Suprapubic skin (tissue), 4 donors: ENCODE results near the gene RNU2-63P. TPM values are rescaled to one million over a fixed set of nuclear protein-coding genes. Genes with fewer than 3 reads are reported as not detected.

Experiments used
- DNase-seq, 2 donors: peaks; one replicate each; pipeline ENCODE4 v3.0.0-alpha.2; 2019; ENCODE audit warnings: low spot score in 2 of 2
- H3K27ac ChIP-seq: fragments of 200-600 bp; sonication (generic); one replicate; pipeline ENCODE4 v1.5.1; 2019
- H3K27me3 ChIP-seq: fragments of 200-600 bp; sonication (generic); one replicate; pipeline ENCODE4 v1.5.1; 2019
- H3K36me3 ChIP-seq: fragments of 200-600 bp; sonication (generic); one replicate; pipeline ENCODE4 v1.5.1; 2019
- H3K4me1 ChIP-seq: fragments of 200-600 bp; sonication (generic); one replicate; pipeline ENCODE4 v1.5.1; 2019
- H3K4me3 ChIP-seq: fragments of 200-600 bp; sonication (generic); one replicate; pipeline ENCODE4 v1.5.1; 2019; ENCODE audit warnings: mild to moderate bottlenecking
- H3K9me3 ChIP-seq: fragments of 200-600 bp; sonication (generic); one replicate; pipeline ENCODE4 v1.5.1; 2019
- CTCF ChIP-seq, 2 donors: fragments of 200-600 bp in 1 of 2; fragments of 450-650 bp in 1 of 2; sonication (generic) in 1 of 2; IDR thresholded peaks; one replicate each; pipeline ENCODE4 v1.5.1; 2016 to 2019; ENCODE audit warnings: antibody characterized with exemption in 2 of 2, mild to moderate bottlenecking in 1 of 2, moderate library complexity in 1 of 2
- EP300 ChIP-seq: sonication (generic); formaldehyde crosslinking; IDR thresholded peaks from one replicate; pipeline ENCODE4 v1.6.1; 2017; ENCODE audit warnings: antibody characterized with exemption
- POLR2A ChIP-seq, 2 donors: fragments of 450-650 bp; IDR thresholded peaks; one replicate each; pipeline ENCODE4 v1.6.1; 2017; ENCODE audit warnings: antibody characterized with exemption in 2 of 2, mild to moderate bottlenecking in 2 of 2, moderate library complexity in 2 of 2
- POLR2AphosphoS5 ChIP-seq, 3 donors: sonication (generic); formaldehyde crosslinking; IDR thresholded peaks; one replicate each; pipeline ENCODE4 v1.6.1; 2017; ENCODE audit warnings: antibody characterized with exemption in 3 of 3
- WGBS: methylation state at CpG from one replicate; pipeline ENCODE4 v1.1.5; 2018; 5-methylcytosine and 5-hydroxymethylcytosine counted together
- total RNA-seq, 4 donors: library from RNA; depleted of rRNA; stranded (reverse); fragments of >200 nt; gene quantifications; one replicate each; pipeline ENCODE4 v1.1.0, GENCODE V29; 2016

RNU2-63P gene
- total RNA-seq, 4 donors from 2014 or later = not detected

- WGBS = 59% methylated on average over 4 of the region's 4 CpGs
- no peak overlapping the region for H3K27ac ChIP-seq
Observed at GRCh38 chr2:88057437-88057844, 41.1 kb upstream of the RNU2-63P start.

GRCh38 chr2:88055371-88056128 is 39.2 kb upstream of the RNU2-63P start, which contains the start of gene KRCC1:
Gene KRCC1, minus strand, starts transcription at chr2:88055783. Its CDS starts 27,220 bp downstream, at chr2:88028563.
- Histone ChIP-seq H3K27ac (peak within 1 kb of the TSS; percentile 94), H3K27me3 (no peaks in the 10 kb centered on the region), H3K9me3 (no peaks in the 10 kb centered on the region), H3K4me3 (peak within 1 kb of the TSS; percentile 58), H3K36me3 (no peaks in the 10 kb centered on the region), H3K4me1 (peaks cover 30% of the 10 kb centered on the region)
- peak; percentile 96 for DNase-seq
- WGBS = 0% methylated on average over 55 of the region's 77 CpGs
- TF ChIP-seq POLR2AphosphoS5 (IDR thresholded peaks at IDR 0.05) (peak; percentile 24 to 93 (median 74)), POLR2A (IDR thresholded peaks at IDR 0.05) (peak; percentile 83 to 96), CTCF (IDR thresholded peaks at IDR 0.05) (no peak), EP300 (no peak)

More at GRCh38 chr2:88057437-88057844, 41.1 kb upstream of the RNU2-63P start:
- H3K27me3 ChIP-seq = no peaks in the 10 kb centered on the region
- H3K36me3 ChIP-seq = no peaks in the 10 kb centered on the region
- H3K4me1 ChIP-seq = peaks cover 27% of the 10 kb centered on the region
- DNase-seq = no peak
- no peaks in the 10 kb centered on the region for H3K9me3 ChIP-seq
- no peak overlapping the region for H3K4me3 ChIP-seq
- TF ChIP-seq POLR2AphosphoS5 (IDR thresholded peaks at IDR 0.05) (no peak), POLR2A (IDR thresholded peaks at IDR 0.05) (no peak), EP300 (no peak), CTCF (IDR thresholded peaks at IDR 0.05) (no peak)

GRCh38 chr2:88054782-88055370 is 38.5 kb upstream of the RNU2-63P start:
- H3K27me3 ChIP-seq = no peaks in the 10 kb centered on the region
- H3K9me3 ChIP-seq = no peaks in the 10 kb centered on the region
- WGBS = 24% methylated on average over 25 of the region's 25 CpGs
- H3K4me3 ChIP-seq = peak overlapping the region; percentile 58
- peaks cover 34% of the 10 kb centered on the region for H3K4me1 ChIP-seq
- TF ChIP-seq POLR2A (IDR thresholded peaks at IDR 0.05) = no peak
- no peak for TF ChIP-seq CTCF (IDR thresholded peaks at IDR 0.05)
- H3K27ac ChIP-seq = peak overlapping the region; percentile 94
- no peaks in the 10 kb centered on the region for H3K36me3 ChIP-seq
- DNase-seq = no peak

GRCh38 chr2:88053934-88054781 is 37.8 kb upstream of the RNU2-63P start:
- H3K27ac ChIP-seq = peak overlapping the region; percentile 94

More at GRCh38 chr2:88053934-88054781, 37.8 kb upstream of the RNU2-63P start:
- Histone ChIP-seq H3K4me1 (peaks cover 38% of the 10 kb centered on the region), H3K9me3 (no peaks in the 10 kb centered on the region), H3K36me3 (no peaks in the 10 kb centered on the region), H3K4me3 (peak overlapping the region; percentile 58), H3K27me3 (no peaks in the 10 kb centered on the region)
- WGBS = 47% methylated on average over 10 of the region's 10 CpGs
- TF ChIP-seq POLR2A (IDR thresholded peaks at IDR 0.05) (no peak), EP300 (no peak), CTCF (IDR thresholded peaks at IDR 0.05) (no peak), POLR2AphosphoS5 (IDR thresholded peaks at IDR 0.05) (no peak)
- DNase-seq = no peak
